ENCODE measurements around the gene SLC9A9.
A peak's percentile ranks its signal among the peaks of the same experiment; 100 is the strongest.

Gene SLC9A9

GRCh38 chr3:143331350-143331749 lies 516.9 kb downstream of the SLC9A9 start:
- no peak for DNase-seq
- TF ChIP-seq POLR2A (IDR thresholded peaks at IDR 0.05; ENCODE audit: low read length) (no peak), GATA1 (IDR thresholded peaks at IDR 0.05; ENCODE audit: low read depth, low read length) (no peak)

GRCh38 chr3:143330296-143330868 lies 517.9 kb downstream of the SLC9A9 start:
- DNase-seq, result no peak
- no peak for TF ChIP-seq POLR2A (IDR thresholded peaks at IDR 0.05; ENCODE audit: low read length)
- TF ChIP-seq GATA1 (IDR thresholded peaks at IDR 0.05; ENCODE audit: low read depth, low read length), result no peak

- no peak for DNase-seq
- TF ChIP-seq POLR2A (IDR thresholded peaks at IDR 0.05; ENCODE audit: low read length) (no peak), GATA1 (IDR thresholded peaks at IDR 0.05; ENCODE audit: low read depth, low read length) (no peak)
These were observed 518.6 kb downstream of the SLC9A9 start for GRCh38 chr3:143329567-143330211.

GRCh38 chr3:143328451-143328850 lies 519.8 kb downstream of the SLC9A9 start:
- peak in 1 of 2 experiments; percentile 6 for DNase-seq
- TF ChIP-seq GATA1 (IDR thresholded peaks at IDR 0.05; ENCODE audit: low read depth, low read length), result no peak
- TF ChIP-seq POLR2A (IDR thresholded peaks at IDR 0.05; ENCODE audit: low read length), result no peak

GRCh38 chr3:143326983-143327778 lies 521.1 kb downstream of the SLC9A9 start:
- no peak for DNase-seq
- TF ChIP-seq POLR2A (IDR thresholded peaks at IDR 0.05; ENCODE audit: low read length), result no peak
- TF ChIP-seq GATA1 (IDR thresholded peaks at IDR 0.05; ENCODE audit: low read depth, low read length), result no peak

GRCh38 chr3:143321058-143321769 lies 527.1 kb downstream of the SLC9A9 start:
- no peak for TF ChIP-seq POLR2A (IDR thresholded peaks at IDR 0.05; ENCODE audit: low read length)
- no peak for TF ChIP-seq GATA1 (IDR thresholded peaks at IDR 0.05; ENCODE audit: low read depth, low read length)
- DNase-seq, result no peak

GRCh38 chr3:143315766-143316165 lies 532.5 kb downstream of the SLC9A9 start:
- TF ChIP-seq POLR2A (IDR thresholded peaks at IDR 0.05; ENCODE audit: low read length), result no peak
- no peak for TF ChIP-seq GATA1 (IDR thresholded peaks at IDR 0.05; ENCODE audit: low read depth, low read length)
- no peak for DNase-seq

GRCh38 chr3:143314251-143315093 lies 533.8 kb downstream of the SLC9A9 start:
- no peak for DNase-seq
- TF ChIP-seq GATA1 (IDR thresholded peaks at IDR 0.05; ENCODE audit: low read depth, low read length) (no peak), POLR2A (IDR thresholded peaks at IDR 0.05; ENCODE audit: low read length) (no peak)

GRCh38 chr3:143313893-143314188 lies 534.4 kb downstream of the SLC9A9 start:
- no peak for DNase-seq
- TF ChIP-seq POLR2A (IDR thresholded peaks at IDR 0.05; ENCODE audit: low read length), result no peak
- TF ChIP-seq GATA1 (IDR thresholded peaks at IDR 0.05; ENCODE audit: low read depth, low read length), result no peak

GRCh38 chr3:143313025-143313892 lies 535.0 kb downstream of the SLC9A9 start:
- TF ChIP-seq GATA1 (IDR thresholded peaks at IDR 0.05; ENCODE audit: low read depth, low read length) (no peak), POLR2A (IDR thresholded peaks at IDR 0.05; ENCODE audit: low read length) (no peak)

GRCh38 chr3:143311096-143311495 lies 537.2 kb downstream of the SLC9A9 start:
- peak in 1 of 2 experiments; percentile 5 for DNase-seq
- no peak for TF ChIP-seq GATA1 (IDR thresholded peaks at IDR 0.05; ENCODE audit: low read depth, low read length)
- no peak for TF ChIP-seq POLR2A (IDR thresholded peaks at IDR 0.05; ENCODE audit: low read length)

More at GRCh38 chr3:143313025-143313892, 535.0 kb downstream of the SLC9A9 start:
- no peak for DNase-seq

- TF ChIP-seq GATA1 (IDR thresholded peaks at IDR 0.05; ENCODE audit: low read depth, low read length), result no peak
- no peak for TF ChIP-seq POLR2A (IDR thresholded peaks at IDR 0.05; ENCODE audit: low read length)
- no peak for DNase-seq
These were observed 538.6 kb downstream of the SLC9A9 start for GRCh38 chr3:143309705-143310104.
